ENCODE measurements around the gene SPRED2.

Gene SPRED2

GRCh38 chr2:65350651-65351056, 81.7 kb downstream of the SPRED2 start:
- Histone ChIP-seq H3K4me2 (peak overlapping the region; percentile 41 to 69 (median 57); a peak in 21 of 22 replicates), H3K4me3 (no peak overlapping the region)

DNA sequence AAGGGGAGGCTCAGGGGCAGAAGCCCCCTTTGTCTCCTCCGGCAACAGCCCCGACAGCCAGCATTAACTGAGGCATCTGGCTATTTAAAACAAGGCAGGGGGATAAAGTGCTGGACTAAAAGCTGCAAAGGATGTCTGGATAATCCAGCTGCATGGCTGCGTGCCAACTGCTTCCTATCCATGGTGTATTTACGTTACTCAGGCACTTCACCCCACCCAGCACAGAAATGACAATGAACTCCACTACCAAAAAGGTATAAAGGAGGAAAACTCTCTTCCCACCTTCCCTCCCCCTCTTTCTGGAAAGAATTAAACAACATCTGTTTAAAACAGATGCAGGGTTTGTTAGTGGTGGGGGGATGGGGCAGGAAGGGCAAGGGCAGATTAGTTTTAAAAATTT, 82.5 kb downstream of the SPRED2 start:
- peaks cover 25 to 50% (median 29%) of the 10 kb centered on the region in 10 experiments for H3K4me1 ChIP-seq
- H3K9ac ChIP-seq: 0 out of 22 replicates have a peak overlapping the region, but pooled peaks of 1 of the 11 experiments have one; percentile 0
- no peak overlapping the region for H3K27ac ChIP-seq
- H3K36me3 ChIP-seq: peaks cover 0 to 16% (median 1%) of the 10 kb centered on the region in 11 experiments; a peak in 9 of 22 replicates
- no peaks in the 10 kb centered on the region for H3K27me3 ChIP-seq
- peaks cover 33 to 100% (median 63%) of the 10 kb centered on the region in 11 experiments for H4K20me1 ChIP-seq
- H3K4me2 ChIP-seq: peak overlapping the region; percentile 41 to 69 (median 57)
- peaks cover 0 to 22% (median 8%) of the 10 kb centered on the region in 11 experiments; a peak in 8 of 22 replicates for H3K9me3 ChIP-seq (replicated peaks in 1 of 11)
- no peak overlapping the region for H3K4me3 ChIP-seq
- TF ChIP-seq Cebpa-rat (IDR thresholded peaks at IDR 0.05): no peak

More at GRCh38 chr2:65350651-65351056, 81.7 kb downstream of the SPRED2 start:
- Histone ChIP-seq H3K9me3 (replicated peaks in 1 of 11) (peaks cover 0 to 22% (median 8%) of the 10 kb centered on the region in 11 experiments; a peak in 8 of 22 replicates), H4K20me1 (peaks cover 33 to 100% (median 63%) of the 10 kb centered on the region in 11 experiments), H3K36me3 (peaks cover 0 to 14% (median 0%) of the 10 kb centered on the region in 11 experiments; a peak in 5 of 22 replicates), H3K4me1 (peaks cover 26 to 53% (median 34%) of the 10 kb centered on the region in 10 experiments), H3K27me3 (no peaks in the 10 kb centered on the region), H3K27ac (no peak overlapping the region), H3K9ac (no peak overlapping the region)
- no peak for TF ChIP-seq Cebpa-rat (IDR thresholded peaks at IDR 0.05)

- Histone ChIP-seq H3K36me3 (peaks cover 0 to 36% (median 15%) of the 10 kb centered on the region in 11 experiments; a peak in 20 of 22 replicates), H3K4me3 (no peak overlapping the region), H3K27me3 (no peaks in the 10 kb centered on the region), H3K4me2 (0 out of 22 replicates have a peak overlapping the region, but pooled peaks of 1 of the 11 experiments have one; percentile 5), H3K9me3 (replicated peaks in 1 of 11) (peaks cover 0 to 22% (median 8%) of the 10 kb centered on the region in 11 experiments; a peak in 8 of 22 replicates), H3K27ac (no peak overlapping the region), H4K20me1 (peaks cover 23 to 97% (median 52%) of the 10 kb centered on the region in 11 experiments; a peak in 21 of 22 replicates), H3K9ac (no peak overlapping the region), H3K4me1 (peaks cover 21 to 38% (median 26%) of the 10 kb centered on the region in 10 experiments)
- no peak for TF ChIP-seq Cebpa-rat (IDR thresholded peaks at IDR 0.05)
Measured at GRCh38 chr2:65347913-65348312, 84.5 kb downstream of the SPRED2 start.

- Histone ChIP-seq H3K9me3 (replicated peaks in 1 of 11) (peaks cover 0 to 22% (median 8%) of the 10 kb centered on the region in 11 experiments; a peak in 9 of 22 replicates), H3K4me3 (no peak overlapping the region), H3K9ac (no peak overlapping the region), H3K36me3 (peaks cover 10 to 53% (median 28%) of the 10 kb centered on the region in 11 experiments; a peak in 21 of 22 replicates), H3K27me3 (no peaks in the 10 kb centered on the region), H3K4me2 (no peak overlapping the region), H4K20me1 (peaks cover 10 to 78% (median 29%) of the 10 kb centered on the region in 11 experiments; a peak in 20 of 22 replicates), H3K27ac (no peak overlapping the region), H3K4me1 (peaks cover 13 to 20% (median 16%) of the 10 kb centered on the region in 10 experiments)
- TF ChIP-seq Cebpa-rat (IDR thresholded peaks at IDR 0.05): no peak
Measured at GRCh38 chr2:65345631-65346030, 86.8 kb downstream of the SPRED2 start.

- H4K20me1 ChIP-seq: peaks cover 3 to 68% (median 19%) of the 10 kb centered on the region in 11 experiments; a peak in 19 of 22 replicates
Measured at GRCh38 chr2:65344689-65345088, 87.7 kb downstream of the SPRED2 start.

GRCh38 chr2:65344182-65344581, 88.2 kb downstream of the SPRED2 start:
- Histone ChIP-seq H3K4me3 (no peak overlapping the region), H4K20me1 (peaks cover 0 to 63% (median 14%) of the 10 kb centered on the region in 11 experiments; a peak in 13 of 22 replicates), H3K9me3 (replicated peaks in 1 of 11) (peaks cover 0 to 31% (median 11%) of the 10 kb centered on the region in 11 experiments; a peak in 10 of 22 replicates), H3K36me3 (peaks cover 16 to 65% (median 38%) of the 10 kb centered on the region in 11 experiments; a peak in 21 of 22 replicates), H3K27me3 (no peaks in the 10 kb centered on the region), H3K27ac (no peak overlapping the region), H3K4me1 (peaks cover 0 to 6% (median 2%) of the 10 kb centered on the region in 10 experiments; a peak in 9 of 20 replicates), H3K4me2 (no peak overlapping the region), H3K9ac (no peak overlapping the region)
- TF ChIP-seq Cebpa-rat (IDR thresholded peaks at IDR 0.05): no peak

More at GRCh38 chr2:65344689-65345088, 87.7 kb downstream of the SPRED2 start:
- no peak overlapping the region for H3K4me3 ChIP-seq
- H3K27ac ChIP-seq: no peak overlapping the region
- H3K4me1 ChIP-seq: peaks cover 4 to 11% (median 7%) of the 10 kb centered on the region in 10 experiments
- H3K9ac ChIP-seq: no peak overlapping the region
- H3K9me3 ChIP-seq (replicated peaks in 1 of 11): peaks cover 0 to 29% (median 11%) of the 10 kb centered on the region in 11 experiments; a peak in 10 of 22 replicates
- H3K4me2 ChIP-seq: no peak overlapping the region
- H3K27me3 ChIP-seq: no peaks in the 10 kb centered on the region
- peaks cover 16 to 63% (median 37%) of the 10 kb centered on the region in 11 experiments; a peak in 21 of 22 replicates for H3K36me3 ChIP-seq
- no peak for TF ChIP-seq Cebpa-rat (IDR thresholded peaks at IDR 0.05)

GRCh38 chr2:65343386-65343785, 89.0 kb downstream of the SPRED2 start:
- no peak overlapping the region for H3K4me2 ChIP-seq
- TF ChIP-seq Cebpa-rat (IDR thresholded peaks at IDR 0.05): no peak
- H3K4me3 ChIP-seq: no peak overlapping the region
- peaks cover 0 to 37% (median 11%) of the 10 kb centered on the region in 11 experiments; a peak in 14 of 22 replicates for H3K9me3 ChIP-seq (replicated peaks in 1 of 11)
- H3K36me3 ChIP-seq: peaks cover 16 to 64% (median 38%) of the 10 kb centered on the region in 11 experiments
- peaks cover 0 to 55% (median 11%) of the 10 kb centered on the region in 11 experiments; a peak in 12 of 22 replicates for H4K20me1 ChIP-seq
- no peak overlapping the region for H3K9ac ChIP-seq
- no peak overlapping the region for H3K27ac ChIP-seq
- H3K4me1 ChIP-seq: peaks cover 0 to 6% (median 0%) of the 10 kb centered on the region in 10 experiments; a peak in 4 of 20 replicates
- H3K27me3 ChIP-seq: no peaks in the 10 kb centered on the region

GRCh38 chr2:65340898-65341681, 91.3 kb downstream of the SPRED2 start:
- Histone ChIP-seq H3K9me3 (replicated peaks in 1 of 11) (peaks cover 0 to 19% (median 8%) of the 10 kb centered on the region in 11 experiments; a peak in 12 of 22 replicates), H3K36me3 (peaks cover 16 to 62% (median 35%) of the 10 kb centered on the region in 11 experiments), H3K27ac (no peak overlapping the region), H3K4me2 (no peak overlapping the region), H3K4me3 (no peak overlapping the region), H3K27me3 (no peaks in the 10 kb centered on the region), H3K4me1 (peaks cover 0 to 5% (median 0%) of the 10 kb centered on the region in 10 experiments; a peak in 3 of 20 replicates), H4K20me1 (peaks cover 0 to 32% (median 6%) of the 10 kb centered on the region in 11 experiments; a peak in 12 of 22 replicates), H3K9ac (no peak overlapping the region)
- TF ChIP-seq Cebpa-rat (IDR thresholded peaks at IDR 0.05): no peak

All from BLaER1 treated with 17β-estradiol and CSF1 and Interleukin-3, amounts not matched to agents 10 nM and 100 nM (cell line).